HepG2 (cell line): ENCODE data around the gene DDN. TPM values are rescaled to one million over a fixed set of nuclear protein-coding genes. Genes with fewer than 3 reads are reported as not detected.

Source experiments
- ATAC-seq: fragments of 200-7000 bp; cut with Tn5 transposase; 3 replicates; pipeline ENCODE4 v1.9.1; 2020; ENCODE audit warnings: mild to moderate bottlenecking, moderate library complexity
- BruUV-seq: library from RNA; stranded (reverse); fragments of 400-500 nt; replicated peaks from 2 replicates; lab custom pipeline; 2021; lab: Mats Ljungman, UMichigan
- CTCF ChIA-PET: fragments of 300-600 bp; formaldehyde crosslinking; extraction: SDS; loops from one replicate; lab custom pipeline; 2021; ENCODE audit warnings: low total read pairs, inconsistent platforms, low intra/inter-chr PET ratio; lab: Yijun Ruan, JAX
- POLR2A ChIA-PET: fragments of 350-600 bp; sonication (Branson Sonifier 250); formaldehyde crosslinking; loops from one replicate; lab custom pipeline; 2020; ENCODE audit warnings: antibody characterized with exemption, inconsistent platforms; lab: Yijun Ruan, JAX
- DNase-seq: peaks from one replicate; pipeline ENCODE4 v3.0.0-alpha.2; 2015; ENCODE audit warnings: low spot score
- FAIRE-seq: peaks from 3 replicates; lab custom pipeline; 2011; peaks lifted over from hg19 to GRCh38; lab: Jason Lieb, UNC
- H2AFZ ChIP-seq: one replicate; pipeline ENCODE4 v1.6.1; 2011; ENCODE audit warnings: low read length, inconsistent platforms
- H3K27ac ChIP-seq: fragments of 300-600 bp; 3 replicates; pipeline ENCODE4 v1.8.0; 2011; ENCODE audit warnings: mixed run types, mild to moderate bottlenecking, mixed read lengths, low read length, inconsistent platforms; ENCODE audit not compliant: insufficient read depth; ENCODE audit errors: extremely low read length
- H3K27me3 ChIP-seq, 2 experiments: fragments of 200-600 bp in 1 of 2; 2 replicates in 1 of 2; 3 replicates in 1 of 2; pipeline versions ENCODE4 v1.6.0 to v1.8.0; 2011; ENCODE audit warnings: low read length in 2 of 2, mild to moderate bottlenecking in 2 of 2, moderate library complexity in 2 of 2, inconsistent platforms in 1 of 2; ENCODE audit not compliant: insufficient read depth in 2 of 2, control insufficient read depth in 1 of 2
- H3K36me3 ChIP-seq, 2 experiments: fragments of 200-600 bp in 1 of 2; replicated peaks in 1 of 2; 2 replicates in 1 of 2; 3 replicates in 1 of 2; pipeline versions ENCODE4 v1.5.1 to v1.8.0; 2011; ENCODE audit warnings: low read length in 2 of 2, inconsistent platforms in 1 of 2; ENCODE audit not compliant: insufficient read depth in 2 of 2, control insufficient read depth in 1 of 2
- H3K4me1 ChIP-seq: 2 replicates; pipeline ENCODE4 v1.5.1; 2012; ENCODE audit warnings: low read length, inconsistent platforms; ENCODE audit not compliant: insufficient read depth
- H3K4me2 ChIP-seq: 2 replicates; pipeline ENCODE4 v1.6.0; 2011; ENCODE audit warnings: low read depth, low read length, inconsistent platforms
- H3K4me3 ChIP-seq, 3 experiments: fragments of 200-600 bp in 1 of 3; sonication (generic), shearing (Covaris generic) in 1 of 3; replicated peaks in 1 of 3; 2 replicates each; pipeline ENCODE4 v1.5.1; 2011 to 2016; ENCODE audit warnings: low read length in 3 of 3, inconsistent platforms in 2 of 3, low read depth in 2 of 3, mild to moderate bottlenecking in 2 of 3, control low read depth in 1 of 3, mixed read lengths in 1 of 3; ENCODE audit not compliant: insufficient read depth in 1 of 3
- H3K79me2 ChIP-seq: one replicate; pipeline ENCODE4 v1.6.1; 2011; ENCODE audit warnings: low read length, inconsistent platforms; ENCODE audit not compliant: insufficient read depth
- H3K9ac ChIP-seq: 2 replicates; pipeline ENCODE4 v1.6.0; 2011; ENCODE audit warnings: mild to moderate bottlenecking, low read depth, low read length, inconsistent platforms; ENCODE audit not compliant: insufficient read depth
- H3K9me3 ChIP-seq: 2 replicates; pipeline ENCODE4 v1.5.1; 2012; ENCODE audit warnings: mild to moderate bottlenecking, low read length
- H4K20me1 ChIP-seq: 2 replicates; pipeline ENCODE4 v1.6.0; 2011; ENCODE audit warnings: inconsistent platforms, mild to moderate bottlenecking, low read length, moderate library complexity; ENCODE audit not compliant: insufficient read depth
- AGO2 ChIP-seq: fragments of 200-400 bp; formaldehyde crosslinking; optimal IDR thresholded peaks from 2 replicates; pipeline ENCODE3; 2017; ENCODE audit warnings: mild to moderate bottlenecking, low read depth, low read length, moderate library complexity
- CREM ChIP-seq, 2 experiments: sonication (generic) in 1 of 2; formaldehyde crosslinking in 1 of 2; IDR thresholded peaks; 2 replicates each; pipeline versions ENCODE4 v1.4.0 to v1.6.1; 2016 to 2020; ENCODE audit warnings: antibody characterized with exemption in 1 of 2, mild to moderate bottlenecking in 1 of 2, missing genetic modification reagents in 1 of 2
- GATA4 ChIP-seq: sonication (generic); IDR thresholded peaks from 2 replicates; pipeline ENCODE4 v1.6.1; 2016; ENCODE audit warnings: antibody characterized with exemption, low read depth, borderline replicate concordance
- KDM1A ChIP-seq: IDR thresholded peaks from 2 replicates; pipeline ENCODE4 v1.6.1; 2016; ENCODE audit warnings: missing compliant biosample characterization
- NBN ChIP-seq: fragments of 450-650 bp; conservative IDR thresholded peaks from 2 replicates; pipeline ENCODE4 v1.6.1; 2017
- PAWR ChIP-seq: sonication (generic); formaldehyde crosslinking; IDR thresholded peaks from 2 replicates; pipeline ENCODE4 v1.4.0; 2020; ENCODE audit warnings: missing genetic modification reagents, mild to moderate bottlenecking, borderline replicate concordance
- POLR2A ChIP-seq, 2 experiments: IDR thresholded peaks; 2 replicates each; pipeline ENCODE4 v1.6.1; 2011; ENCODE audit warnings: low read depth in 2 of 2, low read length in 2 of 2, mild to moderate bottlenecking in 1 of 2, moderate library complexity in 1 of 2; ENCODE audit not compliant: insufficient read depth in 1 of 2
- RERE ChIP-seq: IDR thresholded peaks from 2 replicates; pipeline ENCODE4 v1.6.1; 2016; ENCODE audit warnings: low read depth, missing genetic modification reagents, missing compliant biosample characterization
- WIZ ChIP-seq: sonication (generic); formaldehyde crosslinking; IDR thresholded peaks from 2 replicates; pipeline ENCODE4 v1.5.1; 2020; ENCODE audit warnings: mild to moderate bottlenecking, missing genetic modification reagents
- ZNF124 ChIP-seq: sonication (generic); formaldehyde crosslinking; IDR thresholded peaks from 2 replicates; pipeline ENCODE4 v1.4.0; 2020; ENCODE audit warnings: missing genetic modification reagents
- ZNF20 ChIP-seq: sonication (generic); formaldehyde crosslinking; IDR thresholded peaks from 2 replicates; pipeline ENCODE4 v1.4.0; 2020; ENCODE audit warnings: mild to moderate bottlenecking, moderate library complexity, missing genetic modification reagents
- ZNF331 ChIP-seq: sonication (generic); formaldehyde crosslinking; IDR thresholded peaks from 2 replicates; pipeline ENCODE4 v1.4.0; 2020; ENCODE audit warnings: missing genetic modification reagents
- WGBS: methylation state at CpG from one replicate; pipeline ENCODE4 v1.1.6; 2017; ENCODE audit warnings: low lambda C conversion rate; 5-methylcytosine and 5-hydroxymethylcytosine counted together
- in situ Hi-C: cut with HindIII; loops from 2 replicates; pipeline ENCODE4 v1.10.0; 2017; ENCODE audit warnings: low pct_unique_long_range_greater_than_20kb; ENCODE audit not compliant: extremely low pct_ligation_motif_present
- intact Hi-C: fragments of 100-400 bp; cut with micrococcal nuclease; formaldehyde crosslinking; loops from one replicate; pipeline ENCODE4 v1.10.0; 2022; ENCODE audit not compliant: unreplicated experiment
- polyA plus RNA-seq, 8 experiments: library from polyadenylated mRNA; depleted of rRNA in 3 of 8; stranded (reverse) in 7 of 8; unstranded in 1 of 8; fragments of >200 nt; fragmentation: Illumina TruSeq in 4 of 8; extraction: Trizol in 4 of 8; gene quantifications; 2 replicates each; pipeline versions ENCODE4 v1.2.1 to v1.2.3, GENCODE V29; 2011 to 2016; ENCODE audit warnings: low read depth in 4 of 8, missing spikeins in 1 of 8, mixed read lengths in 1 of 8; ENCODE audit not compliant: insufficient read depth in 1 of 8
- total RNA-seq, 5 experiments: library from RNA; depleted of rRNA; stranded (reverse); fragments of >200 nt; fragmentation: Illumina TruSeq; extraction: Trizol; gene quantifications; 2 replicates each; pipeline ENCODE4 v1.2.3, GENCODE V29; 2016; ENCODE audit warnings: low read depth in 1 of 5

The DDN gene
- total and polyA plus RNA-seq, 2 of the 13 experiments (the other 11 are each of a cell fraction or from before 2014, with no cell fraction given) = 0.24 to 0.53 TPM

- in situ Hi-C loops = no loop called here
- FAIRE-seq (no peak), ATAC-seq (peak; percentile 13; the same call in 2 of the 3 replicates), DNase-seq (no peak)
- no peak overlapping the region for H3K27ac ChIP-seq
- no peaks in the 10 kb centered on the region for H3K27me3 ChIP-seq
- H3K9ac ChIP-seq = no peak overlapping the region
- TF ChIP-seq ZNF331 (no peak), AGO2 (peak; percentile 78), NBN (no peak)
- H3K36me3 ChIP-seq = peaks cover 45 to 83% of the 10 kb centered on the region in 2 experiments
- H3K4me2 ChIP-seq = no peak overlapping the region
- no peaks in the 10 kb centered on the region for H3K9me3 ChIP-seq
- H2AFZ ChIP-seq = no peak overlapping the region
- no peaks in the 10 kb centered on the region for H3K79me2 ChIP-seq
- 92% methylated on average over 5 of the region's 8 CpGs for WGBS
- H3K4me3 ChIP-seq = no peak overlapping the region
- intact Hi-C loops = no loop called here
- POLR2A ChIA-PET = interaction anchor here (3.0 kb wide), 1 partner anchor 12 kb away, joined by 9 read pairs; no protein-coding TSS in a partner anchor
- no peaks in the 10 kb centered on the region for H3K4me1 ChIP-seq
- H4K20me1 ChIP-seq = no peaks in the 10 kb centered on the region
- BruUV-seq = no TSS peak
- CTCF ChIA-PET = no interaction called here
These were observed 32.5 kb upstream of the DDN start for GRCh38 chr12:49031573-49032161.

GRCh38 chr12:49030714-49031572 lies 31.8 kb upstream of the DDN start:
- no peak overlapping the region for H2AFZ ChIP-seq
- ChIA-PET POLR2A (interaction anchor here (1.0 to 1.5 kb wide), 2 partner anchors 8 to 13 kb away, joined by 3 to 4 read pairs; no protein-coding TSS in a partner anchor), CTCF (no interaction called here)
- intact Hi-C loops (no loop called here), in situ Hi-C loops (no loop called here)
- H3K9me3 ChIP-seq = no peaks in the 10 kb centered on the region
- H3K9ac ChIP-seq = no peak overlapping the region
- no peaks in the 10 kb centered on the region for H3K27me3 ChIP-seq
- ATAC-seq (no peak), FAIRE-seq (no peak), DNase-seq (no peak)
- no TSS peak for BruUV-seq
- H3K4me2 ChIP-seq = no peak overlapping the region
- no peaks in the 10 kb centered on the region for H3K79me2 ChIP-seq
- WGBS = 97% methylated on average over 15 of the region's 19 CpGs
- H4K20me1 ChIP-seq = no peaks in the 10 kb centered on the region
- H3K4me3 ChIP-seq = no peak overlapping the region
- H3K27ac ChIP-seq = no peak overlapping the region
- H3K36me3 ChIP-seq = peaks cover 46 to 88% of the 10 kb centered on the region in 2 experiments
- H3K4me1 ChIP-seq = no peaks in the 10 kb centered on the region
- no peak for TF ChIP-seq PAWR (CRISPR knock-in tag)
- TF ChIP-seq GATA4 = no peak
- TF ChIP-seq CREM (IDR thresholded peaks at IDR 0.05) = no peak
- no peak for TF ChIP-seq CREM (CRISPR knock-in tag; IDR thresholded peaks at IDR 0.05)
- TF ChIP-seq ZNF20 (CRISPR knock-in tag) = no peak
- peak in 1 of 2 experiments; percentile 13; a peak in 1 of 4 replicates for TF ChIP-seq POLR2A (IDR thresholded peaks at IDR 0.05; ENCODE audit: insufficient read depth in 1 of 2, low read depth in 2 of 2, low read length in 2 of 2)
- TF ChIP-seq WIZ = no peak
- no peak for TF ChIP-seq ZNF124
- peak; percentile 46 for TF ChIP-seq AGO2
- no peak for TF ChIP-seq RERE (CRISPR knock-in tag)
- no peak for TF ChIP-seq KDM1A (CRISPR knock-in tag)
